Measurements from ENCODE around the gene TECTB.
"Not testable (repeated sequence)": the region's sequence is repeated elsewhere in the genome, so short reads cannot be mapped to it uniquely, and the experiment has no call there.

The TECTB gene

DNA sequence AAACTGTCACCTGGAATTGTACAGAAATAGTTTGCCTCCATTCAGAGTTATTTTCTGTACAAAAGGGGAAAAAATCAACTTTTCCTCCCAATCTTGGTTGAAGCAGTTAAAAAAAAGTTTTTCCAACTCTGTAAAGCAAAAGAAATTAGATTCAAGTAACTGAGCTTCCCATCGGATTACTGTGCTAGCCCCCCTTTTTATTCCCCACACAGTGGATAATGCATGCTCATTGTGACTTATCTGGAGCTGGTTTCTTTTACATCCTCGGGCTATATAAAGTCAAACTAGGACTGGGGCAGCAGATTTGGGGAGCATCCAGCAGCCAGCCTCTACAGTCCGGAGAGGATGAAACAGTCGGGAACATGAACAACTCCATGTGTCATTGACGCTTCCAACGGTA, at the start of gene TECTB:
TSS of gene TECTB (plus strand) at position 301 of the 400 bp plus-strand sequence. CDS start 335 bp downstream, outside the sequence.
- DNase-seq (ENCODE audit: low read depth in 1 of 2, low spot score in 1 of 2) = no peak

DNA sequence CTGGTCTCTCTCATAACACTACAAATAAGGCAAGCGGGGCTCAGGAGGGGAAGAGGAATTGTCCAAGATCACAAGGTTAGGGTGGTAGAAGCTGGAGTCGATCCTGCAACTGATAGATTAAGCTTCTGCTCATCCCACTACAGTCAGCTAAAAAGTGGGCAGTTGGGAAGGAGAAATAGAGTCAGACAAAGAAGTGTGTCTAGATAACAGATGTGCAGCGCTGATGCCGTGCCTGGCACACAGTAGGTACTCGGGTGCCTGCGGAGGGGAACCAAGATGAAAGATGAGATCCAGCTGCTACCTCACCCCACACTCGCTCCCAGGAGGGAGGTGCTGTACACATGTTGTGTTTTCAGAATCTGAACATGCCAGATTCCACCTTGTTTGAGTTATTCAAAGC, 48.1 kb upstream of the TECTB start:
- DNase-seq (ENCODE audit: low read depth in 1 of 2, low spot score in 1 of 2) = no peak

DNA sequence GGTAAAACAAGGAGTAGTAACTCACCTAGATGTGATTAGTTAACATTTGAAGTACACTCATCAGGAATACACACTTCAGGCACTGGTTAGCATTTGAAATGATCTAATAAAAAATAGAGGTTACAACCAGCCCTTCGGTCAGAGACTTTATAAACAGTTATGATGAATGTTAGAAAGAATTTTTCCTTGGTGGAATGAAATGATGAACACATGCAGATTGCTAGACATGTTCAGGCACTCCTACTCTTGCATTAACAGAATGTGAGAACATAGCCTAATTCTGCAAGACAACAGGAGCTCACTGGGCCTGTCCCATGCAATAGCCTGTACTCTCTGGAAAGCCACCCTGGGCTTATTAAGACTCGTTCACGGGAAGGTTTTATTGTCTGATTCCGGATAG, 47.3 kb upstream of the TECTB start:
- no peak for DNase-seq (ENCODE audit: low read depth in 1 of 2, low spot score in 1 of 2)

GRCh38 chr10:112236486-112236885, 46.7 kb upstream of the TECTB start:
- no peak for DNase-seq (ENCODE audit: low read depth in 1 of 2, low spot score in 1 of 2)

GRCh38 chr10:112239347-112239746, 43.9 kb upstream of the TECTB start:
- DNase-seq (ENCODE audit: low read depth in 1 of 2, low spot score in 1 of 2) = no peak

DNA sequence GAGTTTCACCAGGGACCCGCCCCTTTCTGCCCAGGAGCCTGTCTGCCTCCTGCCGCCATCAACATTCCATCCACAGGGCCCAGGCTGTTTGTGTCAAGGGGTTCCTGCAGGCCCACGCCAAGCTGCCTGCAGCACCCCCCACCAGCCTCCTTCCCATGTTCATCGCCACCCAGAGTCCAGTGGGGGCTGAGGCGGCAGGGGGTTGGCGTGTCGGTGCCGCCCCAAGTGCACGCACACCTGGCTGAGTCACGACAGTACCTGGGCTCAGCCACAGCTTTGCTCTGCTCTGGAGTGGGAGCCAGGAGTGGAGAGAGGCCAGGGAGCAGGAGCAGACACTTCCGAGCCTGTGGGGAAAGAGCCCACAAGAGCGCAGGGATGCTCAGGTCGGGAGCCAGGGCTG, 42.8 kb upstream of the TECTB start:
- DNase-seq (ENCODE audit: low read depth in 1 of 2, low spot score in 1 of 2) = no peak

GRCh38 chr10:112241651-112242341, 41.4 kb upstream of the TECTB start:
- no peak for DNase-seq (ENCODE audit: low read depth in 1 of 2, low spot score in 1 of 2)

- DNase-seq (ENCODE audit: low read depth in 1 of 2, low spot score in 1 of 2) = no peak
Measured at GRCh38 chr10:112242769-112243168, 40.4 kb upstream of the TECTB start.

GRCh38 chr10:112243713-112244112, 39.5 kb upstream of the TECTB start:
- DNase-seq (ENCODE audit: low read depth in 1 of 2, low spot score in 1 of 2) = no peak

GRCh38 chr10:112244197-112244596, 39.0 kb upstream of the TECTB start:
- no peak for DNase-seq (ENCODE audit: low read depth in 1 of 2, low spot score in 1 of 2)

DNA sequence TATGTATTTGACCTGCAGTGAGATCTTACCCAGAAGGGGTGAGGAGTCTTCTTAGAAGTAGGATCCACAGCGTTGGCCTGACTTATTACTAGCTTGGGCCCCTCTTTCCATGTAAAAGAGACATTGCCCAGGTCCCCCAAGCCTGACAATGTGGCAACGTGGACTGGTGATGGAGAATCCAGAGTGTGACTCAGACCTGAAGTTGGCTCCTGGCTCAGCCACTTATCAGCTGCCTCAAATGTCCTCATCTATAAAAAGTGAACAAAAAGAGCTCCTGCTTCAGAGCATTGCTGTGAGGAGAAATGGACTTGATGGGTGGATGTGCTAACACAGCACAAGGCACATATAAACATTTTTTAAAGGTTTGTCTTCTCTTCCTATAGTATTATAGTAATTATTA, 35.4 kb upstream of the TECTB start:
- no peak for DNase-seq (ENCODE audit: low read depth in 1 of 2, low spot score in 1 of 2)

DNA sequence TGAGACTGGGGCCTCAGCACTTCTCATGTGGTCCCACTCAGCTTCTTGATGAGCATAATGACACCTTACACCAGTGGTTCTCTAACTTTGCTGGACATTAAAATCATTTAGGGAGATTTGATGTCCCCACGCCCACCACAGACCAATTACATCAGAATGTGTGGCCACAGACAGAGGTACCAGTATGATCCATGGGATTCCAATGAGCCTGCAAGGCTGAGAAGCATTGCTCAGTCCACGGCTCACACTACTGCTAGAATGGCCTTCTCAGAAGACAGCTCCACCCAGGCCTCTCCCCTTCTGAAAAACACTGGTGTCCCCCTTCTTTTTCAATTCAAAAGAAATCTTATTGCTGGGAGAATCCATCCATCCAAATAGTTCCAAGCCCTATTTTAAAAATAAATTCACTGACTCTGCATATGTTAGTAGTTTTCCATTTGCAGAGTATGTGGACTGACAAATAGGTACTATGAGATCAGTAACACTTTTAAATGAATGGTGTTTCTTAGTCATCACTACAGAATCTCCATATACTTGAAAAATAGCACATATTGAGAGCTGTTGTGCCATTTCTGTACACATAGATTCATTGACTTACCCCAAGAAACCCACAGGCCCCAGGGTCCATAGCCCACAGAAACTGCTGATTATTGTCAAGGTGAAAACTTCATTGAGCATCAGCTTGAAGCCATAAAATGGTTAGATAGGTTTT, 34.5 kb upstream of the TECTB start:
- DNase-seq (ENCODE audit: low read depth in 1 of 2, low spot score in 1 of 2) = no peak

DNA sequence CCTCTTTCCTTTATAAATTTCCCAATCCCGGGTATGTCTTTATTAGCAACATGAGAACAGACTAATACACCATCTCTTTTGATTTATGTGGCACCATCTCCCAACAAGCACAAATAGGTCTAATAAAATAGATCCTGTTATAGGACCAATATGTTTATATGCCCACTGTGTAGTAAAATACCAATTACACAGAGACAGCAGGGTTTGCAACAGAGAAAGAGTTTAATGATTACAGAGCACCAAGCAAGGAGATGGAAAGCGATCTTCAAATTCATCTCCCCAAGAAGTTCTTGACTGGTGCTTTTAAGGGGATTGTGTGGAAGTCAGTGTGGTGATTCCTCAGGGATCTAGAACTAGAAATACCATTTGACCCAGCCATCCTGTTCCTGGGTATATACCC, 33.5 kb upstream of the TECTB start:
- no peak for DNase-seq (ENCODE audit: low read depth in 1 of 2, low spot score in 1 of 2)

GRCh38 chr10:112250555-112250954, 32.6 kb upstream of the TECTB start:
- no peak for DNase-seq (ENCODE audit: low read depth in 1 of 2, low spot score in 1 of 2)

GRCh38 chr10:112251238-112251637, 32.0 kb upstream of the TECTB start:
- not testable (repeated sequence) for DNase-seq (ENCODE audit: low read depth in 1 of 2, low spot score in 1 of 2)

DNA sequence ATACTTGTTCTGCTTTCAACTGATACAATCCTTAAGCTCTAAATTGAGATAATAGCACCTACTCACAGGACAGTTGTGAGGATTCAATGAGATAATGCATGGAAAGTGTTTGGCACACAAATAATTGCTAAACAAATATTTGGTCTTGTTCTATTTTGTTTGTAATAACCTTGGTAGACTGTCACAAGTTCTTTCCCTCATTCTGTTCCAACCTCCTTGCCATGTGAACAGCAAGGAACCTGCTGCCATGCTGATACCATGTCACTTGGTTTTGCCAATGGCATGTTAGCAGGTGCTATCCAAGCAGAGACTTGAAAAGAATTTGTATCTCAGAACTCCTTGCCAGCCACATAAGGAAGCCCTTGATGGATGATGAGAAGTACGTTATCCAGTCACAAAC, 24.8 kb upstream of the TECTB start:
- no peak for DNase-seq (ENCODE audit: low read depth in 1 of 2, low spot score in 1 of 2)

GRCh38 chr10:112259688-112260087, 23.5 kb upstream of the TECTB start:
- no peak for DNase-seq (ENCODE audit: low read depth in 1 of 2, low spot score in 1 of 2)

GRCh38 chr10:112260831-112261230, 22.4 kb upstream of the TECTB start:
- no peak for DNase-seq (ENCODE audit: low read depth in 1 of 2, low spot score in 1 of 2)

GRCh38 chr10:112261281-112261822, 21.8 kb upstream of the TECTB start:
- no peak for DNase-seq (ENCODE audit: low read depth in 1 of 2, low spot score in 1 of 2)

GRCh38 chr10:112262546-112262945, 20.7 kb upstream of the TECTB start:
- no peak for DNase-seq (ENCODE audit: low read depth in 1 of 2, low spot score in 1 of 2)

- no peak for DNase-seq (ENCODE audit: low read depth in 1 of 2, low spot score in 1 of 2)
Measured at GRCh38 chr10:112265745-112266144, 17.5 kb upstream of the TECTB start.

DNA sequence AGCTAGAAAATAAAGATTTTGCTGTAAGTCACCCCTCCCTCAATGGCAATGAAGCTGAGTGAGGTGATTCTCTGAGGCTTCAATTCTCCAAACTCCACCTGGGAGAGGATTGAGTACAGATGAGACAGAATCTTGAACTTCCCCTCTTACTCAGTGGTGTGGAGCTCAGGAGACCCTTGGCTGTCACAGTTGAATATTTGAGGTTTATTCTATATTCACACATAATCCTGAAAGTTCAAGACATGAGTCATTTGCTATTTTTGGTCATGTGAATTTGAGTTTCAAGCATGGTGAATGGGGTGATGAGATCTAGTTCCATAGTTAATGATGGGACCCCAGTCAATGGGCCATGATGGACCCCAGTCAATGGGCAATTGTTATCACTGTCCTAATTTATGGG, 13.9 kb upstream of the TECTB start:
- DNase-seq (ENCODE audit: low read depth in 1 of 2, low spot score in 1 of 2) = no peak

DNA sequence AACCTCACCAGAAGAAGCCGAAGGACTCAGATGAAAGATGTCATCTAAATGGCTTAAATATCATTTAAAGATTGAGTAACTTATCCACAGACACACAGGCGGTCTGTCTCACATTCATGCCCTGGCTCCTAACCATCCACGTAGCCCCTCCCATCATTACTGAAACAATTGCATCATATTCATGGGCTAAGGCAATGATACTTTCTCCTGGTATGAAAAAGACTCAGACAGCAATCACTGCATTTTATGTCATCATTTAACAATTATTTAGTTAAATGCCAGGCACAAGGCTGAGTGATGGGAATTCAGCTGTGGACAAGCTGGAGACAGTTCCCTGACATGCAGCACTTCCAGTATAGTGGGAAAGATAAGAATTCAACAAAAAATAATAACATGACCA, 11.2 kb upstream of the TECTB start:
- DNase-seq (ENCODE audit: low read depth in 1 of 2, low spot score in 1 of 2) = no peak
